Ovary (tissue), 3 donors: Measurements from ENCODE around the gene IFIT5.

Experiments
- CTCF ChIP-seq, 3 donors: fragments of 450-650 bp in 2 of 3; fragments of 200-600 bp in 1 of 3; IDR thresholded peaks; one replicate each; pipeline versions ENCODE4 v1.5.1 to v1.8.0; 2016 to 2022; ENCODE audit warnings: antibody characterized with exemption in 3 of 3, mild to moderate bottlenecking in 1 of 3
- EP300 ChIP-seq: sonication (generic); formaldehyde crosslinking; IDR thresholded peaks from one replicate; pipeline ENCODE4 v1.6.1; 2017; ENCODE audit warnings: antibody characterized with exemption
- POLR2A ChIP-seq: fragments of 450-650 bp; IDR thresholded peaks from one replicate; pipeline ENCODE4 v1.6.1; 2017; ENCODE audit warnings: antibody characterized with exemption, mild to moderate bottlenecking, moderate library complexity
- donor health status: DM: no; HTN: no; CAD: no.

- TF ChIP-seq POLR2A (no peak), CTCF (IDR thresholded peaks at IDR 0.05) (no peak), EP300 (no peak)
Measured at GRCh38 chr10:89377705-89378637, 36.4 kb upstream of the IFIT5 start, which contains the start of gene IFIT1B.
